ENCODE data around the gene KRTAP10-10.
"Not testable (repeated sequence)": the region's sequence is repeated elsewhere in the genome, so short reads cannot be mapped to it uniquely, and the experiment has no call there.

Gene KRTAP10-10

GRCh38 chr21:44637018-44637850 is at the start of gene KRTAP10-10:
TSS of gene KRTAP10-10 (plus strand) at chr21:44637356. CDS start at chr21:44637418, 62 bp downstream.
- DNase-seq (ENCODE audit: low spot score): no peak
- in situ Hi-C loops (cut with MboI; ENCODE audit: low sequenced_read_pairs, unreplicated experiment): no loop called here
- TF ChIP-seq, protein P1, sequence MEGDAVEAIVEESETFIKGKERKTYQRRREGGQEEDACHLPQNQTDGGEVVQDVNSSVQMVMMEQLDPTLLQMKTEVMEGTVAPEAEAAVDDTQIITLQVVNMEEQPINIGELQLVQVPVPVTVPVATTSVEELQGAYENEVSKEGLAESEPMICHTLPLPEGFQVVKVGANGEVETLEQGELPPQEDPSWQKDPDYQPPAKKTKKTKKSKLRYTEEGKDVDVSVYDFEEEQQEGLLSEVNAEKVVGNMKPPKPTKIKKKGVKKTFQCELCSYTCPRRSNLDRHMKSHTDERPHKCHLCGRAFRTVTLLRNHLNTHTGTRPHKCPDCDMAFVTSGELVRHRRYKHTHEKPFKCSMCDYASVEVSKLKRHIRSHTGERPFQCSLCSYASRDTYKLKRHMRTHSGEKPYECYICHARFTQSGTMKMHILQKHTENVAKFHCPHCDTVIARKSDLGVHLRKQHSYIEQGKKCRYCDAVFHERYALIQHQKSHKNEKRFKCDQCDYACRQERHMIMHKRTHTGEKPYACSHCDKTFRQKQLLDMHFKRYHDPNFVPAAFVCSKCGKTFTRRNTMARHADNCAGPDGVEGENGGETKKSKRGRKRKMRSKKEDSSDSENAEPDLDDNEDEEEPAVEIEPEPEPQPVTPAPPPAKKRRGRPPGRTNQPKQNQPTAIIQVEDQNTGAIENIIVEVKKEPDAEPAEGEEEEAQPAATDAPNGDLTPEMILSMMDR (IDR thresholded peaks at IDR 0.05; ENCODE audit: borderline replicate concordance, control extremely low read depth, extremely low read depth, insufficient read depth, missing control alignments): no peak

DNA sequence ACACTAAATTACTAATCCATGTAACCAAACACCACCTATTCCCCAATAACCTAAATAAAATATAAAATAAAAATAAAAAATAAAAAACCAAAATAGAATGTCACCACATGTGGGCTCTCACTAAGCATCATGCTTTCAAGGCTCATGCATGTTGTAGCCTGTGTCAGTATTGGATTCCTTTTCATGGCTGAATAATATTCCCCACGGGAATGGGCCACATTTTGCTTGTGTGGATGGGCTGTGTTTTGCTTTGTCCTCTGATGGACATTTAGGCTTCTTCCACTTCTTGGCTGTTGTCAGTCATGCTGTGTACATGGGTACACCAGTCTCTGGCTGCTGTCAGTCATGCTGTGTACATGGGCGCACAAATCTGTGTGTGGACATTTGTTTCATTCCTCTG is 48.1 kb upstream of the KRTAP10-10 start:
- no peak for DNase-seq (ENCODE audit: low spot score)
- TF ChIP-seq, protein P1 (IDR thresholded peaks at IDR 0.05; ENCODE audit: borderline replicate concordance, control extremely low read depth, extremely low read depth, insufficient read depth, missing control alignments): no peak
- in situ Hi-C loops (cut with MboI; ENCODE audit: low sequenced_read_pairs, unreplicated experiment): no loop called here

DNA sequence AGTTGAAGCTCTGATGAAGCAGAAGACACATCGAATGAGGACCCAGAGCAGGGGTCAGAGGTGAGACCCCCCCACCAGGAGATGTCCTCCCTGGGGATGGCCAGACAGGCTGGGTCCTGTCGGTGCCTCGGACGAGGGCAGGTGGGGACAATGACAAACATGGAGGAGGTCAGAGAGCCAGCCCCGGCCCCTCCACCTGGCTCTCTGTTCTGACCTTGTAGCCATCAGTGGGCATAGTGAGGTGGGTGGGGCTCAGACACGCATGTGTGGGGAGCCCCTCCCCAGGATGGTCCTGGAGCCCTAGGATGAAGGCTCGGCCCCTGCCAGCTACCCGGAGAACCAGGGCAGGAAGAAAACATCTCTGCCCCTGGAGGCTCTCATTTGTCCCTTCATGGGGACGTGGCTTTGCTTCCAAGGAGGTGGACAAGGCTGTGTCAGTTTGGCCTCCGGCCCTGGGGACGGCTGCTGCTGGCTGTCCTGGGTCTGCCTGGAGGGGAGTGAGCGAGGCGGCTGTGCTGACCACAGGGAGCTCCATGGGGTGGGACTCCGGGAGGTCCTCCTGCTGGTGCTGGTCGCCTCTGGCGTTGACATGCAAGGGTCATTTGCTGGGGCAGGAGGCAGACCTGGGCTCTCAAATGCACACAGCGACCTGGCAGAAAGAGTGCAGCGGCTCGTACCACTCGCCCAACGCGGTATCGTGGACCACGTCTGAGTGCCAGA is 47.4 kb upstream of the KRTAP10-10 start:
- no peak for DNase-seq (ENCODE audit: low spot score)
- in situ Hi-C loops (cut with MboI; ENCODE audit: low sequenced_read_pairs, unreplicated experiment): no loop called here
- TF ChIP-seq, protein P1 (IDR thresholded peaks at IDR 0.05; ENCODE audit: borderline replicate concordance, control extremely low read depth, extremely low read depth, insufficient read depth, missing control alignments): no peak

DNA sequence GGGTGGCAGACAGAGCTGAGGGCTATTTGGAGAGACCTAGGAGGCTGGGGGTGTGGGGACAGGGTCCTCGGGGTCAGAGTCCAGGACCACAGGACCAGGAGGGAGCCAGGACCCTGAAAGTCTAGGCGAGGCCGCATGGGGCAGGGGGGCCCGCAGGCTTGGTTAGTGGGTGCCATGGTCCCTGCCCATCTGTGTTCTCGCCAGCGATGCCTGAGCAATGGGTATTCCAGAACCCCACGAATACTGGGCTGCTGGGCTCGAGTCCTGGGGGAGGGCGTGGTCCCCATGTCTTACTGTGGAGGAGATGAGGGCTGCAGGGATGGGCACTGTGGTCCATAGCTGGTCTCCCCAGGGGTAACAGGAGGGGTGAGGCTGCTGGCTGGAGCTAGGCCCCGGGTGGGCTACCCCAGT is 46.8 kb upstream of the KRTAP10-10 start:
- no peak for DNase-seq (ENCODE audit: low spot score)
- TF ChIP-seq, protein P1 (IDR thresholded peaks at IDR 0.05; ENCODE audit: borderline replicate concordance, control extremely low read depth, extremely low read depth, insufficient read depth, missing control alignments): no peak

GRCh38 chr21:44590897-44591800 is 46.0 kb upstream of the KRTAP10-10 start:
- DNase-seq (ENCODE audit: low spot score); in situ Hi-C loops (cut with MboI; ENCODE audit: low sequenced_read_pairs, unreplicated experiment): not testable (repeated sequence)

More for the DNA sequence above, 46.8 kb upstream of the KRTAP10-10 start:
- in situ Hi-C loops (cut with MboI; ENCODE audit: low sequenced_read_pairs, unreplicated experiment): no loop called here

DNA sequence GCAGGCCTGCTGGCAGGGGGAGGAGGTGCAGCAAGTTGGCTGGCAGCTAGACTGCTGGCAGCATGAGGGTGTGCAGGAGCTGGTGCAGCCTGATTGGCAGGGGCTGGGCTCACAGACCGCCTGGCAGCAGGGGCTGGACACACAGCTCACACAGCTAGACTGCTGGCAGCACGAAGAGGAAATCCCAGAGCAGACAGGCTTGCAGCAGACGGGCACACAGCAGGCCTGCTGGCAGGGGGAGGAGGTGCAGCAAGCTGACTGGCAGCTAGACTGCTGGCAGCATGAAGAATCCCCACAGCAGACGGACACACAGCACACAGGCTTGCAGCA is 45.4 kb upstream of the KRTAP10-10 start:
- in situ Hi-C loops (cut with MboI; ENCODE audit: low sequenced_read_pairs, unreplicated experiment): not testable (repeated sequence)

DNA sequence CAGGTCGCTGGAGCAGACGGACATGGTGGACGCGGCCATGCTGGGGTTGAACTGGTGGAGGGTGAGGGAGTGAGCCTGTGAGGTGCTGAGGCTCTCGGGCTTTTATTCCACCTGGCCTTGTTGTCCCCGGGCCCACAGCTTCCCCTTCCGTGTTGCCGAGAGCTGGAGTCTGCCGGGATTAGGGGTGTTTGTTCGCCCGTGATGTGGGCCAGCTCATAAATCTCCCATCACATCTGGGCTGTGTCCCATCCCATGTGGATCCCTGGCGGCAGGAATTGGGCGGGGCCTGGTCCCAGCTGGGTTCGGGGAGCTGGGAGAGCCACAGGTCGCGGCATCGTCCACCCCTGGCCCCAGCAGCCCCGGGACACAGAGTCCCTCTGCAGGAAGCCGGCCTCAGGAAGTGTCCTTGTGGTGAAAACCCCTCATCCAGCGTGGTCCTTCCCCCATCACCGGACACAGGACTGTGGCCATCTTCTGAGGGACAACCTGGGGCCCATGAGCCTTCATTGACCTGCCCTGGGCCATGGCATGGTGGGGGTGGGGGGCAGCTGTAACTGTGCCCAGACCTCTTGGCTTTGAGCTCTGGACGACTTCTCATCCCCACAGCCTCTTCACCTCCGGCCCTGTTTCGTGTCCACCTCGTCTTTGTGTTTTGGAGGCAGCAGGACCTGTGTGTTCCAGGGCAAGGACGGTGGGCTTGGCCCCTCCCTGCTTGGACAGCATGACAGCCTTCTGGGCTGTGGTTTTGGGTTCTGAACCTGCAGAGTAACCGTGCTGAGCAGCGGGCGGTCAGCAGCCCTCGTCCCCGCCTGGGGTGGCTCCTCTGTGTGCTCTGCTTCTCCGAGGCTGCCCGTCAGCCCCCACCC is 44.5 kb upstream of the KRTAP10-10 start, which contains the start of gene KRTAP10-6:
TSS of gene KRTAP10-6 (minus strand) at position 60 of the 866 bp plus-strand sequence. CDS start at position 39, 21 bp downstream.
- in situ Hi-C loops (cut with MboI; ENCODE audit: low sequenced_read_pairs, unreplicated experiment): no loop called here
- DNase-seq (ENCODE audit: low spot score): peak; percentile 27
- TF ChIP-seq, protein P1 (IDR thresholded peaks at IDR 0.05; ENCODE audit: borderline replicate concordance, control extremely low read depth, extremely low read depth, insufficient read depth, missing control alignments): no peak

More for the DNA sequence above, 45.4 kb upstream of the KRTAP10-10 start:
- DNase-seq (ENCODE audit: low spot score): not testable (repeated sequence)
